GM08714 (cell line): ENCODE results near the gene NRG3.

Experiments used
- H3K4me3 ChIP-seq: fragments of 200-500 bp; sonication (Bioruptor generic); 2 replicates; pipeline ENCODE4 v1.5.1; 2014; ENCODE audit warnings: mild to moderate bottlenecking, low read length, inconsistent platforms
- ZNF274 ChIP-seq: IDR thresholded peaks from 2 replicates; pipeline ENCODE4 v1.6.1; 2012; ENCODE audit warnings: mild to moderate bottlenecking, low read depth, low read length

NRG3 gene

DNA sequence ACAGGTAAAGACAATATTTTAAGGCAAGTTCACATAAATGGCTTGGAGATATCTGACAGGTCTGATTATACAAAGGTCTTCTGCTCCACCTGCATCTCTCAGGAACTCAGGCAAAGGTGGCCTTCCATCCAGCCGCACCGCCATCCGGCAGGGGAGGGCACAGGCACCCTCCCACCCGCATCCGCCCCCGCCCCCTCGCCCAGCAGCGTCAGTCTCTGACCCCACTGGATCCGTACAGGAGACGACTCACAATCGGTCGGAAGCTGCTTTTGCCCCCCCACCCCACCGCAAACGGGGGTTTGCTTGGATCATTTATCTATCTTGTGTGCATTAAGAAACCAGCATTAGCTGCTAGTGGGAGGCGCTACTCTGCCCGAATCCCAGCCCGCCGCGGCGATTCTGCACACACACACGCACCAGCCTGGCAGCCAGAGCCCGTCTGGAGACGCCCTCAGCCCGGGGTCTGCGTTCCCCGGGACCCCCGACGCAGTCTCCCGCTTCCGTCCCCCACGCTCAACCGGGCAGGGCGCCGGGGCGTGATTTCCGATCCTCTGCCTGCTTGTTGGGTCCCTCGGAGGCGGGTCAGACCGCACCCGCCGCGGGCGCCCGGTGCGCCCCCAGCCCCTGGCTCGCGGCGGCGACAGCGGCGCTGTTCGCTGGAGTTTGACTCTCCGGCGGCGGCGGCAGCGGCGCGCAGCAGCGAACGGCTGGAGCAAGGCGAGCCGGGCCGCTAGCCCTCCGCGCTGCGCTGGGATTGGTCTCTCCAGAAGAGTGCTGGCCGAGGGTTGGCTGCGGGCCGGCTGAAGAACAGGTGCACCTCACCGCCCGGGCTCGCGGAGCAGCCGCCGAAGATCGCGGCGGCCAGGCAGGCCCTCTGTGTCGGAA lies 820 bp upstream of the NRG3 start:
- H3K4me3 ChIP-seq: peak overlapping the region; percentile 48; the same call in 1 of the 2 replicates
- TF ChIP-seq ZNF274: no peak

DNA sequence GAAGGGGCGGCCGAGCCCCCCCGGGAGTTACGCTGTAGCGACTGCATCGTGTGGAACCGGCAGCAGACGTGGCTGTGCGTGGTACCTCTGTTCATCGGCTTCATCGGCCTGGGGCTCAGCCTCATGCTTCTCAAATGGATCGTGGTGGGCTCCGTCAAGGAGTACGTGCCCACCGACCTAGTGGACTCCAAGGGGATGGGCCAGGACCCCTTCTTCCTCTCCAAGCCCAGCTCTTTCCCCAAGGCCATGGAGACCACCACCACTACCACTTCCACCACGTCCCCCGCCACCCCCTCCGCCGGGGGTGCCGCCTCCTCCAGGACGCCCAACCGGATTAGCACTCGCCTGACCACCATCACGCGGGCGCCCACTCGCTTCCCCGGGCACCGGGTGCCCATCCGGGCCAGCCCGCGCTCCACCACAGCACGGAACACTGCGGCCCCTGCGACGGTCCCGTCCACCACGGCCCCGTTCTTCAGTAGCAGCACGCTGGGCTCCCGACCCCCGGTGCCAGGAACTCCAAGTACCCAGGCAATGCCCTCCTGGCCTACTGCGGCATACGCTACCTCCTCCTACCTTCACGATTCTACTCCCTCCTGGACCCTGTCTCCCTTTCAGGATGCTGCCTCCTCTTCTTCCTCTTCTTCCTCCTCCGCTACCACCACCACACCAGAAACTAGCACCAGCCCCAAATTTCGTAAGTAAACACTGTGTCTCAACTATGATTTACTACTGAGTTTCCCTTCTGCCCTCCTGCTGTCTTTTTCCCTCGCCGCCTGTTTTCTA lies 666 bp downstream of the NRG3 start:
- TF ChIP-seq ZNF274: no peak
- peak overlapping the region; percentile 43; the same call in 1 of the 2 replicates for H3K4me3 ChIP-seq

DNA sequence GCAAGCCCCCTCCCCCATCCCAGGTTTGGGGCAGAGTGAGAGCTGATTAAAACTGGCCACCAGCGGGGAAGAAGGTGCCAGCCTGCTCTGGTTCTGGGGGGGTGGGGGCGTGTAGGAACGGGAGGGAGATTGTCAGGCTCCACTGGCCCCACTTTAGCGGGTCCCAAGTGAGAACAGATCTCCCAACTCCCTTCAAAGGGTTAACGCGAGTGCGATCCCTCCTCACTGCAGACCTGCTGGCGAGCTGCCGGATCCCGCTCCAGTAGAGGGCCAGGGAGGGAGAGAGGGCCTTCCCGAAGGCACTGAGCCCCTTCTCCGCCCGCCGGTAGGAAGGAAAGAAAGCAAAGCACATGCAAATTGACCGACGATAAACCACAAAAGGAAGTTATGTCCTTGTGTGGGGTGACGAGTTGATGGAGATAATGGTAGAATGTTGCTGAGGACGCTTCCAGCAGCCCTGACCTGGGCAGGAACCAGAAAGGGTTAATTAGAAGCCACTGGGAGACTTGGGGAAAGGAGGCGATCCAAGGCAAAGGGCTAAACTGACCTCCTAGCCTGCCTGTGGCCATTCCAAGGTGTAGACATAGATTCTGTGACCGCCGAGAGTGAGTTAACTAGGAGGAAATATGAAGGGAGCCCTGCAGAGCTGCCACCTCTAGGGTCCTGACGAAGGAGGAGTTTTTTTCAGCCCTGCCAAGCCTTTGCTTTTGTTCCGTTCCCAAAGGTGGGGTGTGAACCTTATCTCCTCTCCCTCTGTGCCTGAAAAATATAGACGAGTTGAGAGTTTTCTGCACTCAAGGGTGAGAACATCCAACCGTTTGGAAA lies 1.5 kb downstream of the NRG3 start:
- no peak for TF ChIP-seq ZNF274
- H3K4me3 ChIP-seq: peak overlapping the region; percentile 43; the same call in 1 of the 2 replicates

DNA sequence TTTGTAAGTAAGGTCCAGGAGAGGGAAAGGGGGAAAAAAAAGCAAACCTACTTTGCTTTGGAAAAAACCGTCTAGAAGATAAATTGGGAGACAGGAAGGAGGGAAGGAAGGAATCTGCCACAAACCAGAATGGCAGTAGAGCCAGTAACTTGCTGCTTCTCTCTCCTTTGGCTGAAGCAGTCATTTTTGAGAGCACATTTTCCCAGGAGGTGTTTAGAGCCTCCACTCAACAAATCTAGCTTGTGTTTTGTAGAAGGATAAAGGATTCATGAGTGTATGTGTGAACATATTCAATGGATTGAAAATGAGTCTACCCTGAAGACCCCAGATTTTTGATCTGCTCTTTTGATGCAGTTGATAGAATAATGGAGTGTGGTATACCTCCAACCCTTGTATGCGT lies 2.6 kb downstream of the NRG3 start:
- no peak overlapping the region for H3K4me3 ChIP-seq

DNA sequence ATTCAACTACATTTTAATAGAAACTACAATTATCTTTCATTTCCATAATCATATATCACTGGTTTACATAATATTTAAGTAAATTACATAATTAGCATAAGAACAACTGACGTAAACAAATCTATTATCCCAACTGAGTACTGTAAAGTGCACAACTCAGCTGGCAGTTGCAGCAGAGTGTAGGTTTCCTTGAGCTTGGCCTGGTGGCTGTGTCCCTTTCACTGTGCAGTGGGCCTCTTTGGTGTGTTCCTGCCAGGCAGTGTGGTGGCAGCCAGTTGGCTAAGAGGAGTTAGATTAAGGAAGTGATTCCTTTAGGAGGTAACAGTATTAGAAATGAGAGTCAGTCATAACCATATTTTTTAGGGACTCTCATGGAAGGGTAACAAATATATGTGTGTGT lies 7.0 kb downstream of the NRG3 start:
- no peak for TF ChIP-seq ZNF274
- no peak overlapping the region for H3K4me3 ChIP-seq

More for the DNA sequence above, 2.6 kb downstream of the NRG3 start:
- TF ChIP-seq ZNF274: no peak

DNA sequence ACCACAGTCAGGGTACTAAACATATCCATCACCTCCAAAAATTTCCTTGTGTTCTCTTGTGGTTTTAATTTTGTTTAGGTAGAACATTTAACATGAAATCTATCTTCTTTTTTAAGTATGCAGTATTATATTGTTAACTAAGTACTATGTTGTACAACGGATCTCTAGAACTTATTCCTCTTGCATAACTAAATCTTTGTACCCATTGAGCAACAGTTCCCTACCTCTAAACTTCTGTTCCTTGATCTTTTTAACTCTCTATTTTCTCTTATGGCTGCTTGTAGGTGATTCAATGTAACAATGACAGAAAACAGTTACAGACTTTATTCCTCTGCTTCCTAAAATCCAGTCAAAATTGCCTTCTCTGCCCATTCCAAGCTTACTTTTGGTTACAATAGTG lies 9.9 kb downstream of the NRG3 start:
- TF ChIP-seq ZNF274: no peak

DNA sequence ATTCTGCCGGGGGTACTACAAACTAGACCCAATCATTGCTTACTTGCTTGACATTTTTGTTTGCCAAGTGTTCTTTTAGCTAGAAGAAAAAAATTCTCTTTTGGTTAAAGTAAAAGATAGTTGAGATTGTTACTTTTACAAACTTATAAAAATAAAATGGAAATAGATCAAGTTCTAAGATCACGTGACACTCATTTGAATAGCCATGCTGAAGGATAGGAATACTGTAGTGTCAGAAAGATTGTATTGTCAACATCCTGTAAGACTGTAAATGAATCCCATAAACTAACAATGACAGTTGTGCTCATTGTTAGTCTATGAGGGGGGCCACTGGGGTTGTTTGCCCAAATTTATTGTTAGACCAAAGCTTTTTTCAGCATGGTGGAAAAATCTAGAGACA lies 10.5 kb downstream of the NRG3 start:
- TF ChIP-seq ZNF274: no peak
- no peak overlapping the region for H3K4me3 ChIP-seq

More for the DNA sequence above, 9.9 kb downstream of the NRG3 start:
- H3K4me3 ChIP-seq: no peak overlapping the region

DNA sequence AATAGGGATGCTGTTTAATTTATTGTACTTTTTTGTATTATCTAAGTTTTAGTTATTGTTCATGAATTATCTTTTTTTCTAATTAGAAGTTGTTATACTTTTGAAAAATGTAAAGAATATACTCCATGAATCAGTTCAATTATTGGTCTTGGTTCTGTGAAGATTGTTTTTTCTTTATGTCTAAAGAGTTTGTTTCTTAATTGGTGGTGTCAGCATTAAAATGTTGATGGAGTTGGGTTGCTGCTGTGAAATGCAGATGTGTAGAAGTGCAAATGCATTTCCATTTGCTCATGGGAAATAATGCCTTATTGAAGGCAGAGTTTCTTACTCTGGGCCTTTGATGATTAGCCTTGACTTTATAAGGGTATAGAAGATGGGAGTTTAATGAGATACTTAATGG lies 11.9 kb downstream of the NRG3 start:
- no peak overlapping the region for H3K4me3 ChIP-seq
- TF ChIP-seq ZNF274: no peak

DNA sequence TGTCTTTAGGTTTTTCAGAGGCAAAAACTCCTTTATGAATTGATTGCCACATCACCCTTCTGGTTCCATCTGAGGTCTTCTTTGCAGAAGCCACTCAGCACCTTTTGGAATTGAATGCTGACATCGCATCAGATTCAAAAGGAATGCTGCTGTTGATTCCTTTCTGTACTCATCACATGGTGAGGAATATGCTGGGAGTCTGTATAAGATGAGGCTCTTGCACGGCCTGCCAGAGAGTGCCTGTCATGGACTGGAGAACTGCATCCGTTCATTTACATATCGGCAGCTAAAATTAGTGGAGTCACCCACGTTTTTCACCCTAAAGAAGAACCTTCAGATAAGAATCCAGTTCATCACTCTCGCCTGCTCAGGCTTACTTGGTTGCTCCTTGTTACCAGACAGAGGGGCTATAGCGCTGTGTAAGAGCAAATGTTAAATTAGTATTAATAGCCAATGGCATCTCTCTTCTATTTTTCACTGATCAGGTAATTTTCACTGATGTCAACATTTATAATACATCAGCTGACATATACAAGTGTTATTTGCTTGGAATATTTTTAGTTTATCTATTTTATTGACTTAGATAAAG lies 14.3 kb downstream of the NRG3 start:
- TF ChIP-seq ZNF274: no peak
- H3K4me3 ChIP-seq: no peak overlapping the region

DNA sequence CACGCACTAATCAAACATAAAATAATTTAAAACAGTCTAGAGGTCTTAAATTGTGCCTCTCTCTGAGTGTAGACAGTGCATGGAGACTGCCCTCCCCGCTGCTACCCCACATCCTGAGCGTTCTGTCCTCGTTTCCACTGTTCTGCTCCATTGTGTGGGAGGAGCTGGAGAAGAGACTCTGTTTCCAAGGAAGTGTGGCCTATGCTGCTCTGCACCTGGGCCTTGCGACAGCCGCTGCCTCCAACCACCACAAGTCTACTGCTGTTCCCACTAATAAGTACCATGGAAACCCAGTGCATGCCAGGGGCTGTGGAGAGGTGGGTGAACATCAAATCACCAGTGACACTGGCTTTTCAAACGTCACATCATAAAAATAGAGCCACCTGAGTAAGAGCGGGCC lies 19.6 kb downstream of the NRG3 start:
- H3K4me3 ChIP-seq: no peak overlapping the region
- no peak for TF ChIP-seq ZNF274

DNA sequence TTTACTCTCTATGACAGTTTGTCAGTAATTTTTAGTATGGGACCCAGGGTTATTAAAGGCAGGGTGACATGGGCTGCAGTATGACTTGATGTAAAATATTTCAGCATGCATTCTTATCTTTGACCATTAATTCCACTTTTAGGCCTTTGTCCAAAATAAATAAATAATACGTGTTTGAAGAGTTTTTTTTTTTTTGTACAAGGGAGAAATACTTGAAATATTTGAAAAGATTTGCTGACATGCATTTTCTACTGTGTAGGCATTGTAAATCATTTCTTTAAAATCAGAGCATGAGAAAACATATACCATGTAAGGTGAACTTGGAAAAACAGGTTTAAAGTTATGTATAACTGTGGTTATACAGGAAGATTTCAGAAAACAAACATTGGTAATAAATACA lies 23.5 kb downstream of the NRG3 start:
- H3K4me3 ChIP-seq: no peak overlapping the region
- no peak for TF ChIP-seq ZNF274

DNA sequence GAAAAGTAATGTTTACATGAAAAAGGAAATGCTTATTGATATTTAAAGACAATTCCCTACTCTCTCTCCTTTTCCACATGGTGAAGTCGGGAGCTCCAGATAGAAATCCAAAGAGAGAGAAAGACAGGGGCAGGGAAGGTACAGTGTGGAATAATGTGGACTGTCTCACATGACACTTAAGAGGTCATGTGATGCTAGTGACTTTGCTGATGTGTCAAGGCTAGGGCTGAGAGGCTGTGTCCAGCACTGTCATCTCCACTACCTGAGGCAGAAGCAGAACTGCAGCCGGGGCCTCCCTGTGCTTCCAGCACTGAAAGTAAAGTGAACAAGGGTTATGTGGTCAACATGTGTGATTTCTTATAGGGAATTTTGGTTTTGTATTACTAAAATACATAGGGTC lies 26.0 kb downstream of the NRG3 start:
- TF ChIP-seq ZNF274: no peak

DNA sequence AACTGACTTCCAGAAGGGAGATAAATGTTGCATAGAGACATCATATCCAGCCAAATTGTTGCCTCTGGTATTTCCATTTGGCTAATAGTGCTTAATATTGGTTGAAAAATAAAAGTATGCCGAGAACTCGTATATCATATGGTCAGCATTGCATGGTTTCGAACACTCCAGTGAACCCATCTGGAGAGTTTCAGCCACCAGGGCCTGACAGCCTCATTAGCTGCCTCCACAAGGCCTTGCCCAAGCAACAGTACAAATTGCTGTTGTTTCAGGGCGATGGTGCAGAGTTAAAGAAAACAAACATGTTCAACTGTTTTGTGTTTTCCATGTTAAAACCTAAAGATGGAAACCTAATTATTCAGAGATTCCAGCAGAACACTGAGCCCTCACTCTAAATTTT lies 28.5 kb downstream of the NRG3 start:
- H3K4me3 ChIP-seq: no peak overlapping the region
- TF ChIP-seq ZNF274: no peak

More for the DNA sequence above, 26.0 kb downstream of the NRG3 start:
- H3K4me3 ChIP-seq: no peak overlapping the region

DNA sequence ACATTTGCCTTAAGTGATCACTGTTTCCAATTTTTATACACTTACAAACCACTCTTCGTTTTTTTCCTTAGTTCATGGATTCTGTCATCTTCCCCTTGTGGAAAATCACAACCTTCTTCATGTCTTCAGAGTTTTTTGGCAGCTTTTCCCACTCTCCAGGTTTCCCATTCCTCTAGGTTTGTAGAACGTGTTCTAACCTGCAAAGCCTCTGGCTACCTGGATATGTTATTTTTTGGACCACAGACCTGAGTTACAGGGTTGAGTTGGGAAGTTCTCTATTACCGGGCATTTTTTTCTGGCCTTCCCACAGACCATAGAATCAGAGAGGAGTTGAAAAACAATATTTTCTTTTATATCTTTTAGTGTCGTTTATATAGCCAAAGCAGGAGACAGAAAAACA lies 30.2 kb downstream of the NRG3 start:
- H3K4me3 ChIP-seq: no peak overlapping the region
- no peak for TF ChIP-seq ZNF274
